ENCODE data around the gene TNFAIP8. TPM values are rescaled to one million over a fixed set of nuclear protein-coding genes. Genes with fewer than 3 reads are reported as not detected.

TNFAIP8 gene
- total and polyA plus RNA-seq, 2 experiments from 2014 or later = 10.6 to 29.2 TPM

DNA sequence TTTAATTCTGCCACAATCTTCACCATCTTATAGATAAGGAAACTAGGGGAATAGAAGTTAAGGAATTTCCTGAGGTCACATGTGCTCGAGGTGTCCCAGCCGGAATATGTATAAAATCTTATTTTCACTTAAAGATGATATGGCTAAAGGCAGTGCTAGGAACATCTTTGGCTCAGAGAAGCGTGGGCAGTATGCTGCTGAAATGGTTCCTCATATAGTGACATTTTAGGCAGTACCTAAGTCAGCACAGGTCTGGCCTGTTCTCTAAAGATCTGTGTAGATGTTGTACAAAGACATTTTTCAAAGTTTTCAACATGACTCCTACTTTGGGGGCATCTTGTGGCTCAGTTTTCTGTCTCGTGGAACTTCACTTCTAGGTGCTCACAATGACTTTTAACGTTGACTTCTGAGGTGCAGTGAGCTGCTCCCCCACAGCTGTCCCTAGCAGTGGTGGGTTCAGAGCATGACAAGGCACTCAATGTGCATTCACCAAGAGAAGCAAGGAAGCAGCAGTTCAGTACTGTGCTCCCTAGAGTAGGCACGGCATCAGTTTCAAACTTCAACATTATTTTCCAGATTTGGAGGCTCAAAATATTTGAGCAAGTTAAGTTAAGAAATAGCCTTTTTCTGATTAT lies 40.3 kb downstream of the TNFAIP8 start:
- Histone ChIP-seq H3F3A (replicated peaks; ENCODE audit: low read depth) (no peaks in the 10 kb centered on the region), H2AFZ (no peak overlapping the region), H4K20me1 (replicated peaks; ENCODE audit: insufficient read depth) (no peaks in the 10 kb centered on the region), H3K36me3 (ENCODE audit: insufficient read depth) (no peaks in the 10 kb centered on the region), H3K4me3 (no peak overlapping the region), H3K27ac (ENCODE audit: low read depth) (no peak overlapping the region), H3K4me1 (ENCODE audit: insufficient read depth) (peaks cover 7% of the 10 kb centered on the region), H3K9me2 (ENCODE audit: insufficient read depth) (no peaks in the 10 kb centered on the region; the same call in 1 of the 2 replicates), H3K79me2 (replicated peaks; ENCODE audit: insufficient read depth) (no peaks in the 10 kb centered on the region), H3K4me2 (no peak overlapping the region), H3K27me3 (ENCODE audit: insufficient read depth) (no peaks in the 10 kb centered on the region)
- Mint-ChIP-seq H3K4me3 (no peak overlapping the region), H3K27ac (no peak overlapping the region), H3K4me1 (peaks cover 20% of the 10 kb centered on the region), H3K9me3 (no peaks in the 10 kb centered on the region), H3K27me3 (ENCODE audit: insufficient read depth, low read depth, poor library complexity) (no peaks in the 10 kb centered on the region), H3K36me3 (ENCODE audit: low read depth) (0 out of 3 replicates have a peak, but pooled peaks cover 2% of the 10 kb centered on the region)
- no peak; the same call in 2 of the 3 replicates for ATAC-seq
- DNase-seq (ENCODE audit: low spot score) = no peak
- TF ChIP-seq NANOG (IDR thresholded peaks at IDR 0.05; ENCODE audit: borderline replicate concordance) (no peak), ZNF114 (CRISPR knock-in tag; IDR thresholded peaks at IDR 0.05) (no peak), EZH2 (IDR thresholded peaks at IDR 0.05; ENCODE audit: low read depth, unreplicated experiment) (no peak), ETS1 (IDR thresholded peaks at IDR 0.05) (no peak), CREB1 (CRISPR knock-in tag; IDR thresholded peaks at IDR 0.05; ENCODE audit: low read depth) (no peak), ZNF462 (CRISPR knock-in tag; IDR thresholded peaks at IDR 0.05) (no peak), STAT1 (IDR thresholded peaks at IDR 0.05; ENCODE audit: unreplicated experiment) (no peak), EZH2phosphoT487 (IDR thresholded peaks at IDR 0.05; ENCODE audit: unreplicated experiment) (no peak), ZNF331 (CRISPR knock-in tag; IDR thresholded peaks at IDR 0.05; ENCODE audit: low read depth) (no peak)
- TF ChIP-seq, protein P1, sequence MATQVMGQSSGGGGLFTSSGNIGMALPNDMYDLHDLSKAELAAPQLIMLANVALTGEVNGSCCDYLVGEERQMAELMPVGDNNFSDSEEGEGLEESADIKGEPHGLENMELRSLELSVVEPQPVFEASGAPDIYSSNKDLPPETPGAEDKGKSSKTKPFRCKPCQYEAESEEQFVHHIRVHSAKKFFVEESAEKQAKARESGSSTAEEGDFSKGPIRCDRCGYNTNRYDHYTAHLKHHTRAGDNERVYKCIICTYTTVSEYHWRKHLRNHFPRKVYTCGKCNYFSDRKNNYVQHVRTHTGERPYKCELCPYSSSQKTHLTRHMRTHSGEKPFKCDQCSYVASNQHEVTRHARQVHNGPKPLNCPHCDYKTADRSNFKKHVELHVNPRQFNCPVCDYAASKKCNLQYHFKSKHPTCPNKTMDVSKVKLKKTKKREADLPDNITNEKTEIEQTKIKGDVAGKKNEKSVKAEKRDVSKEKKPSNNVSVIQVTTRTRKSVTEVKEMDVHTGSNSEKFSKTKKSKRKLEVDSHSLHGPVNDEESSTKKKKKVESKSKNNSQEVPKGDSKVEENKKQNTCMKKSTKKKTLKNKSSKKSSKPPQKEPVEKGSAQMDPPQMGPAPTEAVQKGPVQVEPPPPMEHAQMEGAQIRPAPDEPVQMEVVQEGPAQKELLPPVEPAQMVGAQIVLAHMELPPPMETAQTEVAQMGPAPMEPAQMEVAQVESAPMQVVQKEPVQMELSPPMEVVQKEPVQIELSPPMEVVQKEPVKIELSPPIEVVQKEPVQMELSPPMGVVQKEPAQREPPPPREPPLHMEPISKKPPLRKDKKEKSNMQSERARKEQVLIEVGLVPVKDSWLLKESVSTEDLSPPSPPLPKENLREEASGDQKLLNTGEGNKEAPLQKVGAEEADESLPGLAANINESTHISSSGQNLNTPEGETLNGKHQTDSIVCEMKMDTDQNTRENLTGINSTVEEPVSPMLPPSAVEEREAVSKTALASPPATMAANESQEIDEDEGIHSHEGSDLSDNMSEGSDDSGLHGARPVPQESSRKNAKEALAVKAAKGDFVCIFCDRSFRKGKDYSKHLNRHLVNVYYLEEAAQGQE (IDR thresholded peaks at IDR 0.05; ENCODE audit: unreplicated experiment) = no peak
- TF ChIP-seq, protein P2, sequence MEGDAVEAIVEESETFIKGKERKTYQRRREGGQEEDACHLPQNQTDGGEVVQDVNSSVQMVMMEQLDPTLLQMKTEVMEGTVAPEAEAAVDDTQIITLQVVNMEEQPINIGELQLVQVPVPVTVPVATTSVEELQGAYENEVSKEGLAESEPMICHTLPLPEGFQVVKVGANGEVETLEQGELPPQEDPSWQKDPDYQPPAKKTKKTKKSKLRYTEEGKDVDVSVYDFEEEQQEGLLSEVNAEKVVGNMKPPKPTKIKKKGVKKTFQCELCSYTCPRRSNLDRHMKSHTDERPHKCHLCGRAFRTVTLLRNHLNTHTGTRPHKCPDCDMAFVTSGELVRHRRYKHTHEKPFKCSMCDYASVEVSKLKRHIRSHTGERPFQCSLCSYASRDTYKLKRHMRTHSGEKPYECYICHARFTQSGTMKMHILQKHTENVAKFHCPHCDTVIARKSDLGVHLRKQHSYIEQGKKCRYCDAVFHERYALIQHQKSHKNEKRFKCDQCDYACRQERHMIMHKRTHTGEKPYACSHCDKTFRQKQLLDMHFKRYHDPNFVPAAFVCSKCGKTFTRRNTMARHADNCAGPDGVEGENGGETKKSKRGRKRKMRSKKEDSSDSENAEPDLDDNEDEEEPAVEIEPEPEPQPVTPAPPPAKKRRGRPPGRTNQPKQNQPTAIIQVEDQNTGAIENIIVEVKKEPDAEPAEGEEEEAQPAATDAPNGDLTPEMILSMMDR (conservative IDR thresholded peaks at IDR 0.05; ENCODE audit: low read depth in 2 of 2) = no peak

Measured in GM23338 (cell line).